Measurements from ENCODE around the gene COMMD3.

DNA sequence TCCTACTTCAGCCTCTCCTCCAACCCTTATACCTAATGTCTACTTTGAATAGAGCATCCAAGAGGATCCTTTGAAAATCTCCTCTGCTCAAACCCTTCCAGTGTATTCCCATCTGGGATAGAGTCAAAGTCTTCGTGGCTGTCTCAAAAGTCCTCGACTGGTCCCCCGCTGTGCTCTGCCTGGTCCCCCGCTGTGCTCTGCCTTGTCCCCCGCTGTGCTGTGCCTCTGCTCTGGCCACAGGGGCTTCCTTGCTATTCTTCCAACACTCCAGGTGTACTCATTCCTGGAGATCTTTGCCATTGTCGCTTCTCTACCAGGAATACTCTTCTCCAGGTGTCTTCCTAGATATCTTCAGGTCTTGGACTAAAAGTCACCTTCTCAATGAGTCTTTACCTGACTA lies 36.1 kb upstream of the COMMD3 start:
- no peak for TF ChIP-seq HDGF (IDR thresholded peaks at IDR 0.05)
- no peak for TF ChIP-seq YY1 (IDR thresholded peaks at IDR 0.05; ENCODE audit: borderline replicate concordance in 1 of 3, control insufficient read depth in 1 of 3, extremely low read depth in 1 of 3, insufficient read depth in 3 of 3, insufficient read length in 1 of 3, insufficient replicate concordance in 2 of 3, low read depth in 1 of 3, low read length in 2 of 3)
- TF ChIP-seq ZNF766 (CRISPR knock-in tag; conservative IDR thresholded peaks at IDR 0.05): no peak
- TF ChIP-seq, protein P1, sequence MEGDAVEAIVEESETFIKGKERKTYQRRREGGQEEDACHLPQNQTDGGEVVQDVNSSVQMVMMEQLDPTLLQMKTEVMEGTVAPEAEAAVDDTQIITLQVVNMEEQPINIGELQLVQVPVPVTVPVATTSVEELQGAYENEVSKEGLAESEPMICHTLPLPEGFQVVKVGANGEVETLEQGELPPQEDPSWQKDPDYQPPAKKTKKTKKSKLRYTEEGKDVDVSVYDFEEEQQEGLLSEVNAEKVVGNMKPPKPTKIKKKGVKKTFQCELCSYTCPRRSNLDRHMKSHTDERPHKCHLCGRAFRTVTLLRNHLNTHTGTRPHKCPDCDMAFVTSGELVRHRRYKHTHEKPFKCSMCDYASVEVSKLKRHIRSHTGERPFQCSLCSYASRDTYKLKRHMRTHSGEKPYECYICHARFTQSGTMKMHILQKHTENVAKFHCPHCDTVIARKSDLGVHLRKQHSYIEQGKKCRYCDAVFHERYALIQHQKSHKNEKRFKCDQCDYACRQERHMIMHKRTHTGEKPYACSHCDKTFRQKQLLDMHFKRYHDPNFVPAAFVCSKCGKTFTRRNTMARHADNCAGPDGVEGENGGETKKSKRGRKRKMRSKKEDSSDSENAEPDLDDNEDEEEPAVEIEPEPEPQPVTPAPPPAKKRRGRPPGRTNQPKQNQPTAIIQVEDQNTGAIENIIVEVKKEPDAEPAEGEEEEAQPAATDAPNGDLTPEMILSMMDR (IDR thresholded peaks at IDR 0.05 in 2 of 3, conservative IDR thresholded peaks at IDR 0.05 in 1 of 3; ENCODE audit: insufficient read depth in 2 of 3, low read depth in 1 of 3, low read length in 3 of 3): no peak
- TF ChIP-seq L3MBTL2 (IDR thresholded peaks at IDR 0.05): no peak
- no peak for TF ChIP-seq GTF2F1 (IDR thresholded peaks at IDR 0.05; ENCODE audit: low read depth, low read length)
- no peak for TF ChIP-seq SMARCC2 (IDR thresholded peaks at IDR 0.05; ENCODE audit: low read depth)

Data from K562 (cell line).